Peyer's patch (tissue), 4 donors: ENCODE data around the gene DMRT1.

Experiments
- CTCF ChIP-seq, 6 experiments: fragments of 450-650 bp in 4 of 6; fragments of 200-600 bp in 2 of 6; sonication (generic) in 1 of 6; IDR thresholded peaks; one replicate each; pipeline ENCODE4 v1.5.1; 2017 to 2019; ENCODE audit warnings: antibody characterized with exemption in 6 of 6, mild to moderate bottlenecking in 3 of 6, moderate library complexity in 1 of 6
- POLR2A ChIP-seq, 2 donors: fragments of 450-650 bp; IDR thresholded peaks; one replicate each; pipeline ENCODE4 v1.5.1; 2017; ENCODE audit warnings: antibody characterized with exemption in 2 of 2, mild to moderate bottlenecking in 2 of 2, moderate library complexity in 2 of 2

GRCh38 chr9:818958-819357 is 22.5 kb upstream of the DMRT1 start:
- TF ChIP-seq CTCF (IDR thresholded peaks at IDR 0.05), result no peak
- TF ChIP-seq POLR2A (IDR thresholded peaks at IDR 0.05), result no peak
